K562 (cell line): ENCODE measurements around the gene ST6GALNAC2. TPM values are rescaled to one million over a fixed set of nuclear protein-coding genes. Genes with fewer than 3 reads are reported as not detected.

Experiments used
- CREM ChIP-seq: IDR thresholded peaks from 2 replicates; pipeline ENCODE4 v1.6.1; 2014; ENCODE audit warnings: antibody characterized with exemption, low read depth
- ESRRB ChIP-seq: fragments of 250-450 bp; sonication (Bioruptor Pico); IDR thresholded peaks from 2 replicates; pipeline ENCODE4 v1.5.0; 2020; ENCODE audit warnings: mild to moderate bottlenecking, moderate library complexity, borderline replicate concordance
- ETS2 ChIP-seq: IDR thresholded peaks from 2 replicates; pipeline ENCODE4 v1.6.1; 2016; ENCODE audit warnings: borderline replicate concordance, missing genetic modification characterization, mild to moderate bottlenecking, moderate library complexity, missing compliant biosample characterization; ENCODE audit not compliant: poor library complexity, severe bottlenecking
- FOXM1 ChIP-seq, 2 experiments: fragments of 450-650 bp in 1 of 2; sonication (generic) in 1 of 2; formaldehyde crosslinking in 1 of 2; IDR thresholded peaks; 2 replicates each; pipeline versions ENCODE4 v1.6.1 to v1.9.0; 2017 to 2022; ENCODE audit warnings: low read depth in 2 of 2, mild to moderate bottlenecking in 2 of 2, missing genetic modification reagents in 1 of 2, moderate library complexity in 1 of 2
- GABPB1 ChIP-seq: sonication (generic); formaldehyde crosslinking; IDR thresholded peaks from 2 replicates; pipeline ENCODE4 v1.8.0; 2022; ENCODE audit warnings: mild to moderate bottlenecking, missing genetic modification reagents
- HNRNPH1 ChIP-seq: fragments of 200-400 bp; formaldehyde crosslinking; optimal IDR thresholded peaks from 2 replicates; pipeline ENCODE3; 2017; ENCODE audit warnings: low read depth, mild to moderate bottlenecking, low read length, moderate library complexity
- JUN ChIP-seq, 2 experiments: sonication (generic) in 1 of 2; formaldehyde crosslinking in 1 of 2; IDR thresholded peaks; 2 replicates each; pipeline versions ENCODE4 v1.6.1 to v1.8.0; 2012 to 2022; ENCODE audit warnings: borderline replicate concordance in 2 of 2, mild to moderate bottlenecking in 2 of 2, improper control_type of control experiment in 1 of 2, low read depth in 1 of 2, low read length in 1 of 2, missing genetic modification reagents in 1 of 2
- JUNB ChIP-seq: fragments of 450-650 bp; formaldehyde crosslinking; conservative IDR thresholded peaks from 2 replicates; pipeline ENCODE4 v1.4.0; 2020; ENCODE audit warnings: mild to moderate bottlenecking
- NFRKB ChIP-seq: fragments of 450-650 bp; IDR thresholded peaks from 2 replicates; pipeline ENCODE4 v1.6.1; 2016; ENCODE audit warnings: low read depth
- NFYB ChIP-seq: IDR thresholded peaks from 2 replicates; pipeline ENCODE4 v1.6.1; 2011; ENCODE audit warnings: mild to moderate bottlenecking, moderate library complexity; ENCODE audit not compliant: insufficient read length; ENCODE audit errors: extremely low read depth
- OTX1 ChIP-seq: fragments of 450-650 bp; formaldehyde crosslinking; IDR thresholded peaks from 2 replicates; pipeline ENCODE4 v1.4.0; 2022; ENCODE audit warnings: mild to moderate bottlenecking
- PML ChIP-seq: IDR thresholded peaks from 2 replicates; pipeline ENCODE4 v1.6.1; 2012; ENCODE audit warnings: low read length, inconsistent platforms
- POLR2G ChIP-seq: fragments of 200-400 bp; formaldehyde crosslinking; IDR thresholded peaks from 2 replicates; pipeline ENCODE4 v1.6.1; 2017; ENCODE audit warnings: low read depth, mild to moderate bottlenecking, antibody characterized with exemption, low read length, moderate library complexity
- SP1 ChIP-seq: sonication (generic); formaldehyde crosslinking; IDR thresholded peaks from 2 replicates; pipeline ENCODE4 v1.8.1; 2022; ENCODE audit warnings: mild to moderate bottlenecking, missing genetic modification reagents
- TAF1 ChIP-seq: IDR thresholded peaks from 2 replicates; pipeline ENCODE4 v1.6.1; 2011; ENCODE audit warnings: mild to moderate bottlenecking, low read length, moderate library complexity; ENCODE audit not compliant: insufficient read depth, control insufficient read depth, severe bottlenecking; ENCODE audit errors: extremely low read depth
- TBP ChIP-seq: optimal IDR thresholded peaks from 2 replicates; pipeline ENCODE3; 2011; ENCODE audit warnings: low read depth, low read length, improper control_type of control experiment
- TCF7 ChIP-seq: sonication (generic); IDR thresholded peaks from 2 replicates; pipeline ENCODE4 v1.6.1; 2016; ENCODE audit warnings: antibody characterized with exemption, borderline replicate concordance
- TFAP4 ChIP-seq: sonication (generic); formaldehyde crosslinking; IDR thresholded peaks from 2 replicates; pipeline ENCODE4 v1.8.0; 2022; ENCODE audit warnings: missing genetic modification reagents, mild to moderate bottlenecking, moderate library complexity, borderline replicate concordance
- USF1 ChIP-seq: sonication (generic); formaldehyde crosslinking; IDR thresholded peaks from 2 replicates; pipeline ENCODE4 v1.9.0; 2022; ENCODE audit warnings: mild to moderate bottlenecking, missing genetic modification reagents
- VEZF1 ChIP-seq: fragments of 200-800 bp; sonication (Bioruptor generic); IDR thresholded peaks from 2 replicates; pipeline ENCODE4 v1.6.1; 2017; ENCODE audit warnings: missing genetic modification characterization, missing compliant biosample characterization
- ZBTB12 ChIP-seq: fragments of 250-450 bp; sonication (Bioruptor Pico); IDR thresholded peaks from 2 replicates; pipeline ENCODE4 v1.4.0; 2020
- ZFX ChIP-seq: sonication (generic); formaldehyde crosslinking; IDR thresholded peaks from 2 replicates; pipeline ENCODE4 v1.8.0; 2022; ENCODE audit warnings: mild to moderate bottlenecking, missing genetic modification reagents, moderate library complexity
- polyA plus RNA-seq, 8 experiments: library from polyadenylated mRNA; depleted of rRNA in 4 of 8; stranded (reverse) in 5 of 8; unstranded in 3 of 8; fragments of >200 nt; fragmentation: Nextera tagmentation in 2 of 8; fragmentation: Illumina TruSeq in 1 of 8; extraction: Ambion mirVana in 2 of 8; extraction: Trizol in 1 of 8; gene quantifications; 2 replicates each; pipeline versions ENCODE4 v1.2.1 to v1.2.3, GENCODE V29; 2011 to 2014; ENCODE audit warnings: inconsistent platforms in 1 of 8, missing spikeins in 1 of 8
- total RNA-seq, 7 experiments: library from RNA; depleted of rRNA in 6 of 7; stranded (reverse); fragments of >200 nt in 6 of 7; fragmentation: Illumina TruSeq in 2 of 7; extraction: Trizol in 2 of 7; gene quantifications; 2 replicates each; pipeline versions ENCODE4 v1.2.1 to v1.2.3, GENCODE V29; 2011 to 2021; ENCODE audit warnings: low replicate concordance in 1 of 7

The ST6GALNAC2 gene
- total and polyA plus RNA-seq, 9 of the 15 experiments (the other 6 are each of a cell fraction or from before 2014, with no cell fraction given) = 0.18 TPM; not detected in 8

GRCh38 chr17:76540381-76541300, 45.0 kb downstream of the ST6GALNAC2 start (continued):
- TF ChIP-seq TFAP4 (CRISPR knock-in tag) = peak; percentile 76
- peak; percentile 50; the same call in 1 of the 2 replicates for TF ChIP-seq NFRKB
- TF ChIP-seq JUN (IDR thresholded peaks at IDR 0.05; ENCODE audit: borderline replicate concordance, low read depth, low read length) = peak; percentile 89
- TF ChIP-seq JUN (CRISPR knock-in tag; IDR thresholded peaks at IDR 0.05; ENCODE audit: borderline replicate concordance) = no peak
- no peak for TF ChIP-seq ESRRB (CRISPR knock-in tag)
- TF ChIP-seq USF1 (CRISPR knock-in tag) = 0 out of 2 replicates have a peak, but pooled peaks have one; percentile 31
- TF ChIP-seq ZBTB12 (CRISPR knock-in tag) = no peak
- peak; percentile 75 for TF ChIP-seq FOXM1 (IDR thresholded peaks at IDR 0.05; ENCODE audit: low read depth)
- no peak for TF ChIP-seq FOXM1 (CRISPR knock-in tag; IDR thresholded peaks at IDR 0.05; ENCODE audit: low read depth)
- TF ChIP-seq SP1 (CRISPR knock-in tag) = peak; percentile 36; the same call in 1 of the 2 replicates
- TF ChIP-seq ZFX (CRISPR knock-in tag) = peak; percentile 6; the same call in 1 of the 2 replicates
- TF ChIP-seq HNRNPH1 = no peak
- TF ChIP-seq NFYB = peak; percentile 68
- no peak for TF ChIP-seq OTX1 (CRISPR knock-in tag)
- TF ChIP-seq ETS2 (tag) = no peak
- peak; percentile 31 for TF ChIP-seq TAF1
- TF ChIP-seq TCF7 = no peak
- peak; percentile 83 for TF ChIP-seq VEZF1
- TF ChIP-seq TBP = peak; percentile 69
- TF ChIP-seq GABPB1 (CRISPR knock-in tag) = peak; percentile 68
- peak; percentile 59 for TF ChIP-seq POLR2G
- peak; percentile 44; the same call in 1 of the 2 replicates for TF ChIP-seq PML
- 0 out of 2 replicates have a peak, but pooled peaks have one; percentile 27 for TF ChIP-seq JUNB
- peak; percentile 80 for TF ChIP-seq CREM
